Astrocyte of the spinal cord (primary cell): Measurements from ENCODE around the gene CHST8.

Experiments
- DNase-seq: peaks from one replicate; pipeline ENCODE4 v3.0.0; 2011; ENCODE audit warnings: low read depth, low spot score
- H3K4me3 ChIP-seq: 2 replicates; pipeline ENCODE4 v1.5.1; 2011; ENCODE audit warnings: low read depth, mild to moderate bottlenecking, low read length, moderate library complexity
- CTCF ChIP-seq: IDR thresholded peaks from 2 replicates; pipeline ENCODE4 v1.5.1; 2012; ENCODE audit warnings: low read depth, mild to moderate bottlenecking, low read length, inconsistent platforms
- in situ Hi-C: cut with HindIII; loops from 2 replicates; pipeline ENCODE4 v1.10.0; 2017; ENCODE audit warnings: low sequenced_read_pairs

The CHST8 gene

GRCh38 chr19:33621811-33622504 is at the start of gene CHST8:
TSS of gene CHST8 (plus strand) at chr19:33621953. CDS start at chr19:33689262, 67,309 bp downstream.
- no peak for TF ChIP-seq CTCF
- in situ Hi-C loops, result no loop called here
- DNase-seq, result no peak
- no peak within 1 kb of the TSS for H3K4me3 ChIP-seq

GRCh38 chr19:33572929-33573328 is 48.8 kb upstream of the CHST8 start:
- in situ Hi-C loops, result no loop called here
- no peak for DNase-seq
- no peak overlapping the region for H3K4me3 ChIP-seq
- TF ChIP-seq CTCF, result no peak

GRCh38 chr19:33574824-33575223 is 46.9 kb upstream of the CHST8 start:
- TF ChIP-seq CTCF, result no peak
- in situ Hi-C loops, result no loop called here
- H3K4me3 ChIP-seq, result no peak overlapping the region
- no peak for DNase-seq

GRCh38 chr19:33578697-33579096 is 43.1 kb upstream of the CHST8 start:
- DNase-seq, result no peak
- TF ChIP-seq CTCF, result no peak
- in situ Hi-C loops, result no loop called here
- H3K4me3 ChIP-seq, result no peak overlapping the region

- H3K4me3 ChIP-seq, result no peak overlapping the region
- in situ Hi-C loops, result no loop called here
- no peak for TF ChIP-seq CTCF
- no peak for DNase-seq
These were observed 41.6 kb upstream of the CHST8 start for GRCh38 chr19:33580026-33580644.

GRCh38 chr19:33580645-33581037 is 41.1 kb upstream of the CHST8 start:
- in situ Hi-C loops, result no loop called here
- TF ChIP-seq CTCF, result no peak
- DNase-seq, result no peak
- H3K4me3 ChIP-seq, result no peak overlapping the region
